HepG2 (cell line): ENCODE data around the gene HECTD3. TPM values are rescaled to one million over a fixed set of nuclear protein-coding genes. Genes with fewer than 3 reads are reported as not detected.

Source experiments
- ATAC-seq: fragments of 200-7000 bp; cut with Tn5 transposase; 3 replicates; pipeline ENCODE4 v1.9.1; 2020; ENCODE audit warnings: mild to moderate bottlenecking, moderate library complexity
- BruUV-seq: library from RNA; stranded (reverse); fragments of 400-500 nt; replicated peaks from 2 replicates; lab custom pipeline; 2021; lab: Mats Ljungman, UMichigan
- CTCF ChIA-PET: fragments of 300-600 bp; formaldehyde crosslinking; extraction: SDS; loops from one replicate; lab custom pipeline; 2021; ENCODE audit warnings: low total read pairs, inconsistent platforms, low intra/inter-chr PET ratio; lab: Yijun Ruan, JAX
- POLR2A ChIA-PET: fragments of 350-600 bp; sonication (Branson Sonifier 250); formaldehyde crosslinking; loops from one replicate; lab custom pipeline; 2020; ENCODE audit warnings: antibody characterized with exemption, inconsistent platforms; lab: Yijun Ruan, JAX
- DNase-seq: peaks from one replicate; pipeline ENCODE4 v3.0.0-alpha.2; 2015; ENCODE audit warnings: low spot score
- FAIRE-seq: peaks from 3 replicates; lab custom pipeline; 2011; peaks lifted over from hg19 to GRCh38; lab: Jason Lieb, UNC
- H2AFZ ChIP-seq: one replicate; pipeline ENCODE4 v1.6.1; 2011; ENCODE audit warnings: low read length, inconsistent platforms
- H3K27ac ChIP-seq: fragments of 300-600 bp; 3 replicates; pipeline ENCODE4 v1.8.0; 2011; ENCODE audit warnings: mixed run types, mild to moderate bottlenecking, mixed read lengths, low read length, inconsistent platforms; ENCODE audit not compliant: insufficient read depth; ENCODE audit errors: extremely low read length
- H3K27me3 ChIP-seq, 2 experiments: fragments of 200-600 bp in 1 of 2; 2 replicates in 1 of 2; 3 replicates in 1 of 2; pipeline versions ENCODE4 v1.6.0 to v1.8.0; 2011; ENCODE audit warnings: low read length in 2 of 2, mild to moderate bottlenecking in 2 of 2, moderate library complexity in 2 of 2, inconsistent platforms in 1 of 2; ENCODE audit not compliant: insufficient read depth in 2 of 2, control insufficient read depth in 1 of 2
- H3K36me3 ChIP-seq, 2 experiments: fragments of 200-600 bp in 1 of 2; replicated peaks in 1 of 2; 2 replicates in 1 of 2; 3 replicates in 1 of 2; pipeline versions ENCODE4 v1.5.1 to v1.8.0; 2011; ENCODE audit warnings: low read length in 2 of 2, inconsistent platforms in 1 of 2; ENCODE audit not compliant: insufficient read depth in 2 of 2, control insufficient read depth in 1 of 2
- H3K4me1 ChIP-seq: 2 replicates; pipeline ENCODE4 v1.5.1; 2012; ENCODE audit warnings: low read length, inconsistent platforms; ENCODE audit not compliant: insufficient read depth
- H3K4me2 ChIP-seq: 2 replicates; pipeline ENCODE4 v1.6.0; 2011; ENCODE audit warnings: low read depth, low read length, inconsistent platforms
- H3K4me3 ChIP-seq, 3 experiments: fragments of 200-600 bp in 1 of 3; sonication (generic), shearing (Covaris generic) in 1 of 3; replicated peaks in 1 of 3; 2 replicates each; pipeline ENCODE4 v1.5.1; 2011 to 2016; ENCODE audit warnings: low read length in 3 of 3, inconsistent platforms in 2 of 3, low read depth in 2 of 3, mild to moderate bottlenecking in 2 of 3, control low read depth in 1 of 3, mixed read lengths in 1 of 3; ENCODE audit not compliant: insufficient read depth in 1 of 3
- H3K79me2 ChIP-seq: one replicate; pipeline ENCODE4 v1.6.1; 2011; ENCODE audit warnings: low read length, inconsistent platforms; ENCODE audit not compliant: insufficient read depth
- H3K9ac ChIP-seq: 2 replicates; pipeline ENCODE4 v1.6.0; 2011; ENCODE audit warnings: mild to moderate bottlenecking, low read depth, low read length, inconsistent platforms; ENCODE audit not compliant: insufficient read depth
- H3K9me3 ChIP-seq: 2 replicates; pipeline ENCODE4 v1.5.1; 2012; ENCODE audit warnings: mild to moderate bottlenecking, low read length
- H4K20me1 ChIP-seq: 2 replicates; pipeline ENCODE4 v1.6.0; 2011; ENCODE audit warnings: inconsistent platforms, mild to moderate bottlenecking, low read length, moderate library complexity; ENCODE audit not compliant: insufficient read depth
- ARID2 ChIP-seq: sonication (generic); formaldehyde crosslinking; IDR thresholded peaks from 2 replicates; pipeline ENCODE4 v1.8.1; 2022; ENCODE audit warnings: mild to moderate bottlenecking, missing genetic modification reagents, borderline replicate concordance
- BCL6 ChIP-seq: IDR thresholded peaks from 2 replicates; pipeline ENCODE4 v1.6.1; 2016; ENCODE audit warnings: missing genetic modification reagents, missing compliant biosample characterization
- CBFB ChIP-seq: sonication (generic); formaldehyde crosslinking; IDR thresholded peaks from 2 replicates; pipeline ENCODE4 v1.4.0; 2020; ENCODE audit warnings: missing genetic modification reagents
- ETS1 ChIP-seq: sonication (generic); formaldehyde crosslinking; IDR thresholded peaks from 2 replicates; pipeline ENCODE4 v1.4.0; 2020; ENCODE audit warnings: missing genetic modification reagents
- FOXK2 ChIP-seq: fragments of 450-650 bp; IDR thresholded peaks from 2 replicates; pipeline ENCODE4 v1.6.1; 2016
- SRSF9 ChIP-seq: fragments of 200-400 bp; formaldehyde crosslinking; IDR thresholded peaks from 2 replicates; pipeline ENCODE4 v1.6.1; 2018; ENCODE audit warnings: borderline replicate concordance, mild to moderate bottlenecking, low read depth, low read length; ENCODE audit not compliant: insufficient read depth, poor library complexity, severe bottlenecking
- SYNCRIP ChIP-seq: fragments of 200-400 bp; formaldehyde crosslinking; IDR thresholded peaks from 2 replicates; pipeline ENCODE4 v1.6.1; 2018; ENCODE audit warnings: mild to moderate bottlenecking, low read depth, low read length; ENCODE audit not compliant: insufficient read depth
- TCF12 ChIP-seq, 2 experiments: fragments of 450-650 bp in 1 of 2; sonication (generic) in 1 of 2; formaldehyde crosslinking in 1 of 2; IDR thresholded peaks; 2 replicates each; pipeline versions ENCODE4 v1.6.1 to v1.8.0; 2017 to 2022; ENCODE audit warnings: antibody characterized with exemption in 1 of 2, mild to moderate bottlenecking in 1 of 2, missing genetic modification reagents in 1 of 2, moderate library complexity in 1 of 2
- ZMYM4 ChIP-seq: sonication (generic); formaldehyde crosslinking; IDR thresholded peaks from 2 replicates; pipeline ENCODE4 v1.8.1; 2023; ENCODE audit warnings: mild to moderate bottlenecking, missing genetic modification reagents
- ZNF230 ChIP-seq: sonication (generic); formaldehyde crosslinking; IDR thresholded peaks from 2 replicates; pipeline ENCODE4 v1.4.0; 2020; ENCODE audit warnings: mild to moderate bottlenecking, missing genetic modification reagents
- ZNF30 ChIP-seq: sonication (generic); formaldehyde crosslinking; IDR thresholded peaks from 2 replicates; pipeline ENCODE4 v1.5.0; 2020; ENCODE audit warnings: mild to moderate bottlenecking, missing genetic modification reagents
- ZNF317 ChIP-seq: sonication (generic); formaldehyde crosslinking; IDR thresholded peaks from 2 replicates; pipeline ENCODE4 v1.5.0; 2020; ENCODE audit warnings: mild to moderate bottlenecking, missing genetic modification reagents
- ZUFSP ChIP-seq: sonication (generic); formaldehyde crosslinking; IDR thresholded peaks from 2 replicates; pipeline ENCODE4 v1.9.0; 2021; ENCODE audit warnings: missing genetic modification reagents, mild to moderate bottlenecking, borderline replicate concordance
- WGBS: methylation state at CpG from one replicate; pipeline ENCODE4 v1.1.6; 2017; ENCODE audit warnings: low lambda C conversion rate; 5-methylcytosine and 5-hydroxymethylcytosine counted together
- in situ Hi-C: cut with HindIII; loops from 2 replicates; pipeline ENCODE4 v1.10.0; 2017; ENCODE audit warnings: low pct_unique_long_range_greater_than_20kb; ENCODE audit not compliant: extremely low pct_ligation_motif_present
- intact Hi-C: fragments of 100-400 bp; cut with micrococcal nuclease; formaldehyde crosslinking; loops from one replicate; pipeline ENCODE4 v1.10.0; 2022; ENCODE audit not compliant: unreplicated experiment
- polyA plus RNA-seq, 8 experiments: library from polyadenylated mRNA; depleted of rRNA in 3 of 8; stranded (reverse) in 7 of 8; unstranded in 1 of 8; fragments of >200 nt; fragmentation: Illumina TruSeq in 4 of 8; extraction: Trizol in 4 of 8; gene quantifications; 2 replicates each; pipeline versions ENCODE4 v1.2.1 to v1.2.3, GENCODE V29; 2011 to 2016; ENCODE audit warnings: low read depth in 4 of 8, missing spikeins in 1 of 8, mixed read lengths in 1 of 8; ENCODE audit not compliant: insufficient read depth in 1 of 8
- total RNA-seq, 5 experiments: library from RNA; depleted of rRNA; stranded (reverse); fragments of >200 nt; fragmentation: Illumina TruSeq; extraction: Trizol; gene quantifications; 2 replicates each; pipeline ENCODE4 v1.2.3, GENCODE V29; 2016; ENCODE audit warnings: low read depth in 1 of 5
- TF ChIP-seq, protein P1 (sequence below): sonication (generic); formaldehyde crosslinking; IDR thresholded peaks from 2 replicates; pipeline ENCODE4 v1.5.0; 2020; ENCODE audit warnings: missing genetic modification reagents
- TF ChIP-seq, protein P2 (sequence below): sonication (generic); formaldehyde crosslinking; IDR thresholded peaks from 2 replicates; pipeline ENCODE4 v1.4.0; 2020; ENCODE audit warnings: missing genetic modification reagents, borderline replicate concordance

HECTD3 gene
- total and polyA plus RNA-seq, 2 of the 13 experiments (the other 11 are each of a cell fraction or from before 2014, with no cell fraction given), result 18.6 to 24.5 TPM

- Histone ChIP-seq H3K4me1 (peaks cover 10% of the 10 kb centered on the region), H3K4me3 (no peak overlapping the region), H3K36me3 (peaks cover 29 to 60% of the 10 kb centered on the region in 2 experiments), H3K9me3 (no peaks in the 10 kb centered on the region), H3K27me3 (no peaks in the 10 kb centered on the region), H4K20me1 (no peaks in the 10 kb centered on the region), H2AFZ (no peak overlapping the region), H3K79me2 (peaks cover 10% of the 10 kb centered on the region), H3K27ac (no peak overlapping the region), H3K9ac (no peak overlapping the region), H3K4me2 (no peak overlapping the region)
- ATAC-seq, result no peak
- ChIA-PET CTCF (no interaction called here), POLR2A (no interaction called here)
- 95% methylated on average over 6 of the region's 6 CpGs for WGBS
- in situ Hi-C loops (loop anchor here (25.0 kb wide), 1 partner anchor 168 kb away; the partner anchor contains the start of gene PTCH2), intact Hi-C loops (no loop called here)
- no TSS peak for BruUV-seq
- FAIRE-seq, result no peak
- TF ChIP-seq ZMYM4 (no peak), ZNF30 (CRISPR knock-in tag) (no peak), ZUFSP (CRISPR knock-in tag) (no peak), ARID2 (CRISPR knock-in tag) (no peak), SYNCRIP (no peak), BCL6 (CRISPR knock-in tag) (no peak), CBFB (CRISPR knock-in tag) (no peak), ETS1 (no peak), SRSF9 (no peak), FOXK2 (no peak), ZNF230 (CRISPR knock-in tag) (no peak), ZNF317 (CRISPR knock-in tag) (no peak), TCF12 (IDR thresholded peaks at IDR 0.05) (no peak), TCF12 (CRISPR knock-in tag; IDR thresholded peaks at IDR 0.05) (no peak)
- TF ChIP-seq, protein P1, sequence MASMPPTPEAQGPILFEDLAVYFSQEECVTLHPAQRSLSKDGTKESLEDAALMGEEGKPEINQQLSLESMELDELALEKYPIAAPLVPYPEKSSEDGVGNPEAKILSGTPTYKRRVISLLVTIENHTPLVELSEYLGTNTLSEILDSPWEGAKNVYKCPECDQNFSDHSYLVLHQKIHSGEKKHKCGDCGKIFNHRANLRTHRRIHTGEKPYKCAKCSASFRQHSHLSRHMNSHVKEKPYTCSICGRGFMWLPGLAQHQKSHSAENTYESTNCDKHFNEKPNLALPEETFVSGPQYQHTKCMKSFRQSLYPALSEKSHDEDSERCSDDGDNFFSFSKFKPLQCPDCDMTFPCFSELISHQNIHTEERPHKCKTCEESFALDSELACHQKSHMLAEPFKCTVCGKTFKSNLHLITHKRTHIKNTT (CRISPR knock-in tag), result no peak
- TF ChIP-seq, protein P2, sequence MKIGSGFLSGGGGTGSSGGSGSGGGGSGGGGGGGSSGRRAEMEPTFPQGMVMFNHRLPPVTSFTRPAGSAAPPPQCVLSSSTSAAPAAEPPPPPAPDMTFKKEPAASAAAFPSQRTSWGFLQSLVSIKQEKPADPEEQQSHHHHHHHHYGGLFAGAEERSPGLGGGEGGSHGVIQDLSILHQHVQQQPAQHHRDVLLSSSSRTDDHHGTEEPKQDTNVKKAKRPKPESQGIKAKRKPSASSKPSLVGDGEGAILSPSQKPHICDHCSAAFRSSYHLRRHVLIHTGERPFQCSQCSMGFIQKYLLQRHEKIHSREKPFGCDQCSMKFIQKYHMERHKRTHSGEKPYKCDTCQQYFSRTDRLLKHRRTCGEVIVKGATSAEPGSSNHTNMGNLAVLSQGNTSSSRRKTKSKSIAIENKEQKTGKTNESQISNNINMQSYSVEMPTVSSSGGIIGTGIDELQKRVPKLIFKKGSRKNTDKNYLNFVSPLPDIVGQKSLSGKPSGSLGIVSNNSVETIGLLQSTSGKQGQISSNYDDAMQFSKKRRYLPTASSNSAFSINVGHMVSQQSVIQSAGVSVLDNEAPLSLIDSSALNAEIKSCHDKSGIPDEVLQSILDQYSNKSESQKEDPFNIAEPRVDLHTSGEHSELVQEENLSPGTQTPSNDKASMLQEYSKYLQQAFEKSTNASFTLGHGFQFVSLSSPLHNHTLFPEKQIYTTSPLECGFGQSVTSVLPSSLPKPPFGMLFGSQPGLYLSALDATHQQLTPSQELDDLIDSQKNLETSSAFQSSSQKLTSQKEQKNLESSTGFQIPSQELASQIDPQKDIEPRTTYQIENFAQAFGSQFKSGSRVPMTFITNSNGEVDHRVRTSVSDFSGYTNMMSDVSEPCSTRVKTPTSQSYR (CRISPR knock-in tag), result no peak
- no peak for DNase-seq
These were observed 5.4 kb downstream of the HECTD3 start for GRCh38 chr1:45005761-45006160.
